Astrocyte (in vitro differentiated cells and primary cell): ENCODE results near the gene DENND5B. TPM values are rescaled to one million over a fixed set of nuclear protein-coding genes. Genes with fewer than 3 reads are reported as not detected.

Experiments
- DNase-seq: peaks from one replicate; pipeline ENCODE4 v3.0.0-alpha.2; 2010; ENCODE audit warnings: low read depth
- FAIRE-seq: peaks from 2 replicates; lab custom pipeline; 2011; peaks lifted over from hg19 to GRCh38; lab: Jason Lieb, UNC
- H2AFZ ChIP-seq: 2 replicates; pipeline ENCODE4 v1.6.0; 2012; ENCODE audit warnings: low read depth, low read length, inconsistent platforms
- H3K27ac ChIP-seq: 2 replicates; pipeline ENCODE4 v1.5.1; 2011; ENCODE audit warnings: low read depth, low read length, inconsistent platforms
- H3K27me3 ChIP-seq: 2 replicates; pipeline ENCODE4 v1.6.0; 2011; ENCODE audit warnings: low read length, inconsistent platforms; ENCODE audit not compliant: insufficient read depth
- H3K36me3 ChIP-seq: 2 replicates; pipeline ENCODE4 v1.5.1; 2011; ENCODE audit warnings: low read length, inconsistent platforms; ENCODE audit not compliant: insufficient read depth
- H3K4me1 ChIP-seq: 2 replicates; pipeline ENCODE4 v1.5.1; 2011; ENCODE audit warnings: low read length, inconsistent platforms; ENCODE audit not compliant: insufficient read depth
- H3K4me2 ChIP-seq: 2 replicates; pipeline ENCODE4 v1.6.0; 2012; ENCODE audit warnings: low read length, inconsistent platforms
- H3K4me3 ChIP-seq: 2 replicates; pipeline ENCODE4 v1.5.1; 2011; ENCODE audit warnings: low read depth, mild to moderate bottlenecking, low read length, inconsistent platforms; ENCODE audit not compliant: insufficient read depth
- H3K79me2 ChIP-seq: 2 replicates; pipeline ENCODE4 v1.6.0; 2012; ENCODE audit warnings: mild to moderate bottlenecking, low read length, inconsistent platforms; ENCODE audit not compliant: insufficient read depth
- H3K9ac ChIP-seq: 2 replicates; pipeline ENCODE4 v1.6.0; 2012; ENCODE audit warnings: mild to moderate bottlenecking, low read length, inconsistent platforms
- H3K9me3 ChIP-seq: 2 replicates; pipeline ENCODE4 v1.5.1; 2012; ENCODE audit warnings: low read depth, mild to moderate bottlenecking, low read length, inconsistent platforms; ENCODE audit not compliant: insufficient read depth
- H4K20me1 ChIP-seq: 2 replicates; pipeline ENCODE4 v1.6.0; 2012; ENCODE audit warnings: low read length, inconsistent platforms; ENCODE audit not compliant: insufficient read depth
- H3K27ac Mint-ChIP-seq: one replicate; pipeline ENCODE4 v1.8.0; 2021; ENCODE audit warnings: mild to moderate bottlenecking, mixed read lengths; ENCODE audit not compliant: unreplicated experiment
- H3K27me3 Mint-ChIP-seq: one replicate; pipeline ENCODE4 v1.8.0; 2021; ENCODE audit warnings: low read depth, mixed read lengths; ENCODE audit not compliant: unreplicated experiment
- H3K36me3 Mint-ChIP-seq: one replicate; pipeline ENCODE4 v1.8.0; 2021; ENCODE audit warnings: low read depth, mixed read lengths; ENCODE audit not compliant: unreplicated experiment
- H3K4me1 Mint-ChIP-seq: one replicate; pipeline ENCODE4 v1.8.0; 2021; ENCODE audit warnings: low read depth, mixed read lengths; ENCODE audit not compliant: unreplicated experiment
- H3K4me3 Mint-ChIP-seq: one replicate; pipeline ENCODE4 v1.8.0; 2021; ENCODE audit warnings: mild to moderate bottlenecking, moderate library complexity, mixed read lengths; ENCODE audit not compliant: unreplicated experiment
- H3K9me3 Mint-ChIP-seq: one replicate; pipeline ENCODE4 v1.8.0; 2021; ENCODE audit warnings: mild to moderate bottlenecking, mixed read lengths; ENCODE audit not compliant: unreplicated experiment
- EZH2 ChIP-seq: IDR thresholded peaks from 2 replicates; pipeline ENCODE4 v1.6.1; 2012; ENCODE audit warnings: mild to moderate bottlenecking, low read length, inconsistent platforms; ENCODE audit not compliant: insufficient read depth
- total RNA-seq: library from RNA; stranded (reverse); gene quantifications from 2 replicates; pipeline ENCODE4 v1.2.1, GENCODE V29; 2021
- TF ChIP-seq, protein P1 (sequence below): IDR thresholded peaks from 2 replicates; pipeline ENCODE4 v1.5.1; 2011; ENCODE audit warnings: low read depth, mild to moderate bottlenecking, inconsistent platforms, low read length, moderate library complexity; ENCODE audit not compliant: insufficient read depth

Gene DENND5B
- total RNA-seq, 1 donor from 2014 or later, result 22.7 TPM

DNA sequence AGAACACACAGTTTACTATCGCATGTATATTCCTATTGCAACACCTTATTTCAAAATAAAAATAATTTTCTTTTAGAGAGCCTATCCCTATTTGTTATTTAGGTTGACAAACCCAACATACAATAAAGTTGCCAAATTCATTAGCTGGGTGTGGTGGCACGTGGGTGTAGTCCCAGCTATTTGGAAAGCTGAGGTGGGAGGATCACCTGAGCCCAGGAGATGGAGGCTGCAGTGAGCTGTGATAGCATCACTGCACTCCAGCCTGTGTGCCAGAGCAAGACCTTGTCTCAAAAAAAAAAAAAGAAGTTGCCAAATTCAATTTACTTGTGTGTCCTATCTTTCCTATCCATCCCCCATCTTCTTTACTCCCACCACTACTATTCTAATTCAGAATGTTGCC lies 23.9 kb downstream of the DENND5B start:
- FAIRE-seq (no peak), DNase-seq (no peak)
- Histone ChIP-seq H3K27ac (no peak overlapping the region), H3K36me3 (no peaks in the 10 kb centered on the region), H4K20me1 (peaks cover 30% of the 10 kb centered on the region), H3K9ac (no peak overlapping the region), H3K27me3 (no peaks in the 10 kb centered on the region), H3K79me2 (peaks cover 47% of the 10 kb centered on the region), H3K4me1 (peaks cover 6% of the 10 kb centered on the region), H3K4me3 (no peak overlapping the region), H2AFZ (no peak overlapping the region), H3K9me3 (no peaks in the 10 kb centered on the region), H3K4me2 (no peak overlapping the region)
- H3K9me3 Mint-ChIP-seq, result no peaks in the 10 kb centered on the region
- TF ChIP-seq EZH2, result no peak
- TF ChIP-seq, protein P1, sequence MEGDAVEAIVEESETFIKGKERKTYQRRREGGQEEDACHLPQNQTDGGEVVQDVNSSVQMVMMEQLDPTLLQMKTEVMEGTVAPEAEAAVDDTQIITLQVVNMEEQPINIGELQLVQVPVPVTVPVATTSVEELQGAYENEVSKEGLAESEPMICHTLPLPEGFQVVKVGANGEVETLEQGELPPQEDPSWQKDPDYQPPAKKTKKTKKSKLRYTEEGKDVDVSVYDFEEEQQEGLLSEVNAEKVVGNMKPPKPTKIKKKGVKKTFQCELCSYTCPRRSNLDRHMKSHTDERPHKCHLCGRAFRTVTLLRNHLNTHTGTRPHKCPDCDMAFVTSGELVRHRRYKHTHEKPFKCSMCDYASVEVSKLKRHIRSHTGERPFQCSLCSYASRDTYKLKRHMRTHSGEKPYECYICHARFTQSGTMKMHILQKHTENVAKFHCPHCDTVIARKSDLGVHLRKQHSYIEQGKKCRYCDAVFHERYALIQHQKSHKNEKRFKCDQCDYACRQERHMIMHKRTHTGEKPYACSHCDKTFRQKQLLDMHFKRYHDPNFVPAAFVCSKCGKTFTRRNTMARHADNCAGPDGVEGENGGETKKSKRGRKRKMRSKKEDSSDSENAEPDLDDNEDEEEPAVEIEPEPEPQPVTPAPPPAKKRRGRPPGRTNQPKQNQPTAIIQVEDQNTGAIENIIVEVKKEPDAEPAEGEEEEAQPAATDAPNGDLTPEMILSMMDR, result no peak
- H3K4me3 Mint-ChIP-seq, result no peak overlapping the region
- H3K27ac Mint-ChIP-seq, result no peak overlapping the region
- peaks cover 12% of the 10 kb centered on the region for H3K4me1 Mint-ChIP-seq
- no peaks in the 10 kb centered on the region for H3K36me3 Mint-ChIP-seq
- H3K27me3 Mint-ChIP-seq, result no peaks in the 10 kb centered on the region

GRCh38 chr12:31566547-31566946 lies 24.4 kb downstream of the DENND5B start:
- H3K4me1 ChIP-seq, result peaks cover 6% of the 10 kb centered on the region
- H3K27me3 ChIP-seq, result no peaks in the 10 kb centered on the region
- no peak overlapping the region for H3K4me3 Mint-ChIP-seq
- peaks cover 49% of the 10 kb centered on the region for H3K79me2 ChIP-seq
- no peak overlapping the region for H3K27ac ChIP-seq
- DNase-seq (no peak), FAIRE-seq (no peak)
- H3K9me3 ChIP-seq, result no peaks in the 10 kb centered on the region
- H3K27ac Mint-ChIP-seq, result no peak overlapping the region
- H3K27me3 Mint-ChIP-seq, result no peaks in the 10 kb centered on the region
- no peak overlapping the region for H2AFZ ChIP-seq
- no peak overlapping the region for H3K9ac ChIP-seq
- no peak overlapping the region for H3K4me3 ChIP-seq
- no peaks in the 10 kb centered on the region for H3K9me3 Mint-ChIP-seq
- H4K20me1 ChIP-seq, result peaks cover 30% of the 10 kb centered on the region
- TF ChIP-seq, protein P1, result no peak
- TF ChIP-seq EZH2, result no peak
- no peak overlapping the region for H3K4me2 ChIP-seq
- H3K4me1 Mint-ChIP-seq, result peaks cover 12% of the 10 kb centered on the region
- H3K36me3 ChIP-seq, result no peaks in the 10 kb centered on the region
- H3K36me3 Mint-ChIP-seq, result no peaks in the 10 kb centered on the region

DNA sequence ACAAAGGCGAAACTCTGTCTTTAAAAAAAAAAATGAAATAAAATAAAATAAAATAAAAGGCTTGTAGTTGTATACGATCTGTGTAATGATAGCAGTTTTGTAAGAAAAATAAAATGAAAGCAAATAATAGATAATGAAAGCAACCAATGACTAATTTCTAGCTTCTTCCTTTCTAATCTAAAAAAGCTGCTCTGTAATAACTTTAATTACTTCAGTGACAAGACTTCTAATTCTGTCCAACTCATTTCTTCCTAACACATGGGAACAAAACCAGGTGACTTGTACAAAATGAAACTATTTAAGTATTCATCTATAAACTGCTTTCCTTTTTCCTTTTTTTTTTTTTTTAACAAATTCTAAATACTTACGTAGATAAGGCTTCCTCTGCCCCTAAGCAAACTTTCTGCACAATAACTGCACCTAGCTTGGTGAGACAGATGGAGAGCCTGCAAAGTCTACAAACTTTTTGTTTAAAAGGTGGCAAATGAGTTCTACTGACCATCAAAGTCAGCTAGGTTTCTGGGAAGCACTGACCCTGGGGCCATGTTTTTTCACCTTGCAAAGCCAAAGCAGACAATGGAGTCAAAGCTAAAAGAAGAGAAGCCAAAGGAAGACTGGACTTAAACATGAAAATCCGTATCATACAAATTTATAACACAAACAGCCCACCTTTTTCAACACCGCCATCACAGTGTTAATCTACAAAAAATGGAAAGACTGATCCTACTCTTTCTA lies 28.2 kb downstream of the DENND5B start:
- Histone ChIP-seq H3K4me1 (peaks cover 9% of the 10 kb centered on the region), H3K79me2 (peaks cover 64% of the 10 kb centered on the region), H3K36me3 (no peaks in the 10 kb centered on the region), H3K9ac (no peak overlapping the region), H3K9me3 (no peaks in the 10 kb centered on the region), H3K4me2 (no peak overlapping the region), H2AFZ (no peak overlapping the region), H3K27ac (no peak overlapping the region), H3K27me3 (no peaks in the 10 kb centered on the region), H3K4me3 (no peak overlapping the region), H4K20me1 (peaks cover 29% of the 10 kb centered on the region)
- Mint-ChIP-seq H3K4me1 (peaks cover 2% of the 10 kb centered on the region), H3K27me3 (no peaks in the 10 kb centered on the region), H3K36me3 (no peaks in the 10 kb centered on the region), H3K9me3 (peaks cover 2% of the 10 kb centered on the region), H3K4me3 (no peak overlapping the region), H3K27ac (no peak overlapping the region)
- TF ChIP-seq, protein P1, result no peak
- TF ChIP-seq EZH2, result no peak
- DNase-seq (no peak), FAIRE-seq (no peak)
